HepG2 (cell line): Measurements from ENCODE around the gene TAMM41. TPM values are rescaled to one million over a fixed set of nuclear protein-coding genes. Genes with fewer than 3 reads are reported as not detected.
A peak's percentile ranks its signal among the peaks of the same experiment; 100 is the strongest.
"Not testable (repeated sequence)": the region's sequence is repeated elsewhere in the genome, so short reads cannot be mapped to it uniquely, and the experiment has no call there.

Experiments used
- ATAC-seq: fragments of 200-7000 bp; cut with Tn5 transposase; 3 replicates; pipeline ENCODE4 v1.9.1; 2020; ENCODE audit warnings: mild to moderate bottlenecking, moderate library complexity
- BruUV-seq: library from RNA; stranded (reverse); fragments of 400-500 nt; replicated peaks from 2 replicates; lab custom pipeline; 2021; lab: Mats Ljungman, UMichigan
- CTCF ChIA-PET: fragments of 300-600 bp; formaldehyde crosslinking; extraction: SDS; loops from one replicate; lab custom pipeline; 2021; ENCODE audit warnings: low total read pairs, inconsistent platforms, low intra/inter-chr PET ratio; lab: Yijun Ruan, JAX
- POLR2A ChIA-PET: fragments of 350-600 bp; sonication (Branson Sonifier 250); formaldehyde crosslinking; loops from one replicate; lab custom pipeline; 2020; ENCODE audit warnings: antibody characterized with exemption, inconsistent platforms; lab: Yijun Ruan, JAX
- DNase-seq: peaks from one replicate; pipeline ENCODE4 v3.0.0-alpha.2; 2015; ENCODE audit warnings: low spot score
- FAIRE-seq: peaks from 3 replicates; lab custom pipeline; 2011; peaks lifted over from hg19 to GRCh38; lab: Jason Lieb, UNC
- H2AFZ ChIP-seq: one replicate; pipeline ENCODE4 v1.6.1; 2011; ENCODE audit warnings: low read length, inconsistent platforms
- H3K27ac ChIP-seq: fragments of 300-600 bp; 3 replicates; pipeline ENCODE4 v1.8.0; 2011; ENCODE audit warnings: mixed run types, mild to moderate bottlenecking, mixed read lengths, low read length, inconsistent platforms; ENCODE audit not compliant: insufficient read depth; ENCODE audit errors: extremely low read length
- H3K27me3 ChIP-seq, 2 experiments: fragments of 200-600 bp in 1 of 2; 2 replicates in 1 of 2; 3 replicates in 1 of 2; pipeline versions ENCODE4 v1.6.0 to v1.8.0; 2011; ENCODE audit warnings: low read length in 2 of 2, mild to moderate bottlenecking in 2 of 2, moderate library complexity in 2 of 2, inconsistent platforms in 1 of 2; ENCODE audit not compliant: insufficient read depth in 2 of 2, control insufficient read depth in 1 of 2
- H3K36me3 ChIP-seq, 2 experiments: fragments of 200-600 bp in 1 of 2; replicated peaks in 1 of 2; 2 replicates in 1 of 2; 3 replicates in 1 of 2; pipeline versions ENCODE4 v1.5.1 to v1.8.0; 2011; ENCODE audit warnings: low read length in 2 of 2, inconsistent platforms in 1 of 2; ENCODE audit not compliant: insufficient read depth in 2 of 2, control insufficient read depth in 1 of 2
- H3K4me1 ChIP-seq: 2 replicates; pipeline ENCODE4 v1.5.1; 2012; ENCODE audit warnings: low read length, inconsistent platforms; ENCODE audit not compliant: insufficient read depth
- H3K4me2 ChIP-seq: 2 replicates; pipeline ENCODE4 v1.6.0; 2011; ENCODE audit warnings: low read depth, low read length, inconsistent platforms
- H3K4me3 ChIP-seq, 3 experiments: fragments of 200-600 bp in 1 of 3; sonication (generic), shearing (Covaris generic) in 1 of 3; replicated peaks in 1 of 3; 2 replicates each; pipeline ENCODE4 v1.5.1; 2011 to 2016; ENCODE audit warnings: low read length in 3 of 3, inconsistent platforms in 2 of 3, low read depth in 2 of 3, mild to moderate bottlenecking in 2 of 3, control low read depth in 1 of 3, mixed read lengths in 1 of 3; ENCODE audit not compliant: insufficient read depth in 1 of 3
- H3K79me2 ChIP-seq: one replicate; pipeline ENCODE4 v1.6.1; 2011; ENCODE audit warnings: low read length, inconsistent platforms; ENCODE audit not compliant: insufficient read depth
- H3K9ac ChIP-seq: 2 replicates; pipeline ENCODE4 v1.6.0; 2011; ENCODE audit warnings: mild to moderate bottlenecking, low read depth, low read length, inconsistent platforms; ENCODE audit not compliant: insufficient read depth
- H3K9me3 ChIP-seq: 2 replicates; pipeline ENCODE4 v1.5.1; 2012; ENCODE audit warnings: mild to moderate bottlenecking, low read length
- H4K20me1 ChIP-seq: 2 replicates; pipeline ENCODE4 v1.6.0; 2011; ENCODE audit warnings: inconsistent platforms, mild to moderate bottlenecking, low read length, moderate library complexity; ENCODE audit not compliant: insufficient read depth
- CEBPB ChIP-seq: IDR thresholded peaks from 2 replicates; pipeline ENCODE4 v1.6.1; 2011; ENCODE audit warnings: low read depth, low read length, improper control_type of control experiment, borderline replicate concordance
- CEBPG ChIP-seq: IDR thresholded peaks from 2 replicates; pipeline ENCODE4 v1.6.1; 2016
- HMG20A ChIP-seq: IDR thresholded peaks from 2 replicates; pipeline ENCODE4 v1.6.1; 2016; ENCODE audit warnings: borderline replicate concordance
- HOXA3 ChIP-seq: sonication (generic); formaldehyde crosslinking; IDR thresholded peaks from 2 replicates; pipeline ENCODE4 v1.5.0; 2020; ENCODE audit warnings: missing genetic modification reagents
- LRRFIP1 ChIP-seq: sonication (generic); formaldehyde crosslinking; conservative IDR thresholded peaks from 2 replicates; pipeline ENCODE4 v1.4.0; 2020; ENCODE audit warnings: missing genetic modification reagents
- RAD21 ChIP-seq: fragments of 450-650 bp; formaldehyde crosslinking; IDR thresholded peaks from 2 replicates; pipeline ENCODE4 v1.5.0; 2020; ENCODE audit warnings: mild to moderate bottlenecking
- SAP130 ChIP-seq: IDR thresholded peaks from 2 replicates; pipeline ENCODE4 v1.6.1; 2016; ENCODE audit warnings: low read depth
- TEAD3 ChIP-seq: optimal IDR thresholded peaks from 2 replicates; pipeline ENCODE3; 2016; ENCODE audit warnings: borderline replicate concordance
- XRCC5 ChIP-seq: fragments of 200-400 bp; formaldehyde crosslinking; optimal IDR thresholded peaks from 2 replicates; pipeline ENCODE3; 2017; ENCODE audit warnings: mild to moderate bottlenecking, low read length
- ZFAT ChIP-seq: sonication (generic); formaldehyde crosslinking; conservative IDR thresholded peaks from 2 replicates; pipeline ENCODE4 v1.8.1; 2023; ENCODE audit warnings: missing genetic modification reagents, inconsistent platforms
- ZFP36L1 ChIP-seq: sonication (generic); formaldehyde crosslinking; IDR thresholded peaks from 2 replicates; pipeline ENCODE4 v1.8.0; 2022; ENCODE audit warnings: mild to moderate bottlenecking, missing genetic modification reagents, moderate library complexity
- ZFX ChIP-seq: sonication (generic); formaldehyde crosslinking; IDR thresholded peaks from 2 replicates; pipeline ENCODE4 v1.4.0; 2020; ENCODE audit warnings: mild to moderate bottlenecking, low read depth, missing genetic modification reagents, moderate library complexity
- ZFY ChIP-seq: sonication (generic); formaldehyde crosslinking; IDR thresholded peaks from 2 replicates; pipeline ENCODE4 v1.4.0; 2020; ENCODE audit warnings: missing genetic modification reagents
- WGBS: methylation state at CpG from one replicate; pipeline ENCODE4 v1.1.6; 2017; ENCODE audit warnings: low lambda C conversion rate; 5-methylcytosine and 5-hydroxymethylcytosine counted together
- in situ Hi-C: cut with HindIII; loops from 2 replicates; pipeline ENCODE4 v1.10.0; 2017; ENCODE audit warnings: low pct_unique_long_range_greater_than_20kb; ENCODE audit not compliant: extremely low pct_ligation_motif_present
- intact Hi-C: fragments of 100-400 bp; cut with micrococcal nuclease; formaldehyde crosslinking; loops from one replicate; pipeline ENCODE4 v1.10.0; 2022; ENCODE audit not compliant: unreplicated experiment
- polyA plus RNA-seq, 8 experiments: library from polyadenylated mRNA; depleted of rRNA in 3 of 8; stranded (reverse) in 7 of 8; unstranded in 1 of 8; fragments of >200 nt; fragmentation: Illumina TruSeq in 4 of 8; extraction: Trizol in 4 of 8; gene quantifications; 2 replicates each; pipeline versions ENCODE4 v1.2.1 to v1.2.3, GENCODE V29; 2011 to 2016; ENCODE audit warnings: low read depth in 4 of 8, missing spikeins in 1 of 8, mixed read lengths in 1 of 8; ENCODE audit not compliant: insufficient read depth in 1 of 8
- total RNA-seq, 5 experiments: library from RNA; depleted of rRNA; stranded (reverse); fragments of >200 nt; fragmentation: Illumina TruSeq; extraction: Trizol; gene quantifications; 2 replicates each; pipeline ENCODE4 v1.2.3, GENCODE V29; 2016; ENCODE audit warnings: low read depth in 1 of 5
- TF ChIP-seq, protein P1 (sequence below): sonication (generic); formaldehyde crosslinking; IDR thresholded peaks from 2 replicates; pipeline ENCODE4 v1.4.0; 2020; ENCODE audit warnings: missing genetic modification reagents, mild to moderate bottlenecking, borderline replicate concordance
- TF ChIP-seq, protein P2 (sequence below): sonication (generic); IDR thresholded peaks from 2 replicates; pipeline ENCODE4 v1.6.1; 2016; ENCODE audit warnings: low read depth, borderline replicate concordance

Gene TAMM41
- total and polyA plus RNA-seq, 2 of the 13 experiments (the other 11 are each of a cell fraction or from before 2014, with no cell fraction given), result 9.9 to 12.2 TPM

DNA sequence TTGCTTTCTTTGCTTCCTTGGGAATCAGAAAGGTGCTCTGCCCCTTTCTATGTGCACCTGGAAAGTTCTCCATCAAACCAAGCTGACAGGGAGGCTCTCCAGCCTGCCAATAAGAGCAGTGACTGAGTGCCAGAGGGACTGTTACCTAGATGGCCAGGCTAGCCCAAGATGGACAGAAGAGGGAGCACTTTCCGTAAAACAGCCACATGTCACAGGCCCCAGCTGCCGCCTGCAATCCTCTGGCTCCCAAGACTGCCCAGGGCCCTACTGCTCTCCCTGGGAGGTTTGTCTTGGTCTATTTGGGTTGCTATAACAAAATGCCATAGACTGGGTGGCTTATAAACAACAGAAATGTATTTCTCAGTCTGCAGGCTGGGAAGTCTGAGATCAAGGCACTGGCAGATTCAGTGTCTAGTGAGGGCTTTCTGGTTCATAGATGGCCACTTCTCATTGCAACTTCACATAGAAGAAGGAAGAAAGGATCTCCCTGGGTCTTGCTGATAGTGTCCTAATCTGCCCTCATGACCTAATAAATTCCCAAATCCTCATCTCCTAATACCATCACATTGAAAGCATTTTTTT is 72.3 kb downstream of the TAMM41 start (continued):
- TF ChIP-seq HMG20A (no peak), XRCC5 (peak; percentile 88), ZFP36L1 (CRISPR knock-in tag) (no peak), SAP130 (CRISPR knock-in tag) (peak; percentile 17; the same call in 1 of the 2 replicates), LRRFIP1 (CRISPR knock-in tag) (no peak), RAD21 (0 out of 2 replicates have a peak, but pooled peaks have one; percentile 27), HOXA3 (CRISPR knock-in tag) (0 out of 2 replicates have a peak, but pooled peaks have one; percentile 16), ZFY (CRISPR knock-in tag) (peak; percentile 17; the same call in 1 of the 2 replicates), ZFX (peak; percentile 41; the same call in 1 of the 2 replicates), ZFAT (CRISPR knock-in tag) (no peak)
- TF ChIP-seq, all 625 proteins: peak for 13

GRCh38 chr3:11771931-11772330 is 74.8 kb downstream of the TAMM41 start:
- H3K4me3 ChIP-seq, H3K9ac ChIP-seq, H4K20me1 ChIP-seq, CTCF ChIA-PET, H3K4me2 ChIP-seq, H3K79me2 ChIP-seq, DNase-seq, BruUV-seq, ATAC-seq, in situ Hi-C loops, H3K9me3 ChIP-seq, POLR2A ChIA-PET, H3K27me3 ChIP-seq, H2AFZ ChIP-seq, FAIRE-seq, H3K27ac ChIP-seq, H3K36me3 ChIP-seq: not testable (repeated sequence)
- TF ChIP-seq TEAD3 (peak; percentile 31), CEBPB (peak; percentile 79), CEBPG (peak; percentile 88)
- TF ChIP-seq, protein P1, sequence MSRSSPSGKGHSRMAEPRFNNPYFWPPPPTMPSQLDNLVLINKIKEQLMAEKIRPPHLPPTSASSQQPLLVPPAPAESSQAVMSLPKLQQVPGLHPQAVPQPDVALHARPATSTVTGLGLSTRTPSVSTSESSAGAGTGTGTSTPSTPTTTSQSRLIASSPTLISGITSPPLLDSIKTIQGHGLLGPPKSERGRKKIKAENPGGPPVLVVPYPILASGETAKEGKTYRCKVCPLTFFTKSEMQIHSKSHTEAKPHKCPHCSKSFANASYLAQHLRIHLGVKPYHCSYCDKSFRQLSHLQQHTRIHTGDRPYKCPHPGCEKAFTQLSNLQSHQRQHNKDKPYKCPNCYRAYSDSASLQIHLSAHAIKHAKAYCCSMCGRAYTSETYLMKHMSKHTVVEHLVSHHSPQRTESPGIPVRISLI (CRISPR knock-in tag), result 0 out of 2 replicates have a peak, but pooled peaks have one; percentile 20
- TF ChIP-seq, protein P2, sequence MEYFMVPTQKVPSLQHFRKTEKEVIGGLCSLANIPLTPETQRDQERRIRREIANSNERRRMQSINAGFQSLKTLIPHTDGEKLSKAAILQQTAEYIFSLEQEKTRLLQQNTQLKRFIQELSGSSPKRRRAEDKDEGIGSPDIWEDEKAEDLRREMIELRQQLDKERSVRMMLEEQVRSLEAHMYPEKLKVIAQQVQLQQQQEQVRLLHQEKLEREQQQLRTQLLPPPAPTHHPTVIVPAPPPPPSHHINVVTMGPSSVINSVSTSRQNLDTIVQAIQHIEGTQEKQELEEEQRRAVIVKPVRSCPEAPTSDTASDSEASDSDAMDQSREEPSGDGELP, result 0 out of 2 replicates have a peak, but pooled peaks have one; percentile 27
- 8% methylated on average over 7 of the region's 7 CpGs for WGBS
- intact Hi-C loops, result loop anchor here (2.0 kb wide), 1 partner anchor 51 kb away; no protein-coding TSS in a partner anchor
- H3K4me1 ChIP-seq, result peaks cover 31% of the 10 kb centered on the region
